T-helper 1 cell treated with Interleukin-12 subunit alpha and Interleukin-12 subunit beta and Interleukin-4 antibody, amounts not matched to agents 30 μg/mL and 1 μg/mL, for 36 hours (primary cell): Measurements from ENCODE around the gene SLN.
"Not testable (repeated sequence)": the region's sequence is repeated elsewhere in the genome, so short reads cannot be mapped to it uniquely, and the experiment has no call there.

Source experiments
- H3K27ac Mint-ChIP-seq: one replicate; pipeline ENCODE4 v1.8.0; 2021; ENCODE audit warnings: mild to moderate bottlenecking, mixed read lengths
- H3K27me3 Mint-ChIP-seq: one replicate; pipeline ENCODE4 v1.8.0; 2021; ENCODE audit warnings: low read depth, mixed read lengths
- H3K36me3 Mint-ChIP-seq: one replicate; pipeline ENCODE4 v1.8.0; 2021; ENCODE audit warnings: low read depth, mixed read lengths
- H3K4me1 Mint-ChIP-seq: one replicate; pipeline ENCODE4 v1.8.0; 2021; ENCODE audit warnings: low read depth, mixed read lengths
- H3K4me3 Mint-ChIP-seq: one replicate; pipeline ENCODE4 v1.8.0; 2021; ENCODE audit warnings: mild to moderate bottlenecking, moderate library complexity, mixed read lengths
- H3K9me3 Mint-ChIP-seq: one replicate; pipeline ENCODE4 v1.8.0; 2021; ENCODE audit warnings: mixed read lengths

Gene SLN

DNA sequence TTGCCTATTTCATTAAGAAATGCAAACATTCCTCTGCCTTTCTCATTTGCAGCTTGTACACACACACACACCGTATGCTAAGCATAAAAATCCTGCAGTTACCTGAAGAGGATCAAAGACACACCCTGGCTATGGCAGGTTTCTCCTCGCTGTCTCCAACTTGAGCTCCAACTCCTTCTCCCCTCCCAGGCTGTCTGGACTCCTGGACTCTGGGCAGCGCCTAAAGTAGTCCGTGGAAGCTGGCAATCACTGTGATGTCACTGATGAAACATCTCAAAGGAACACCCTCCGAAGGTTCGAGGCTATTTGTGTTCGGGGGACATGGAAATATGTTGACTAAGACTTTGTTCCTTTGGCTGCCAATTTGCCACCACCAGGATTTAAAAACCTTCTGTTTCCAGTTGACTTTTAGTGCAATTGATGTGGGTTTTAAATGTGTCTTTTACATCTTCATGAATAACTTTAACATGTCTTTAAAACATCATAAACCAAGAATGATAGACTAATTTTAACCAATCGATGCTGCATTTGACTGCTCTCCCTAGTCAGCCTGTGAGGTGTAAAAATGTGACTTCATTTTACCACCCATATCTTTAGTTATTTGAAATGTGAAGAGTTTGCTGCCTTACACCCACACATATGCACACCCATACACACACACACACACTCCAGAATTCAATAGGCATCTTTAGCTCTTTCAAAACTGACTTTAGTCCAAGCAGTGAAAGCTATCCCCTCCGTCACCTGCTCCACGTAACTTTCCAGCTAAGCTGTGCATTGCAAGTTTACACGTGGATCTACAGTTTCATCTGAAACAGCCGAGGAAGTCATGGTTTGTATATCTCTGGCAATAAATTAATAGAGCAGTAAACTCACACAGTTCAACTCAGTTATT is at the start of gene SLN:
Gene SLN (minus strand): TSS at position 196 of the 895 bp plus-strand sequence.
- Mint-ChIP-seq H3K36me3 (no peaks in the 10 kb centered on the region), H3K9me3 (no peaks in the 10 kb centered on the region), H3K27ac (no peak within 1 kb of the TSS), H3K4me3 (no peak within 1 kb of the TSS), H3K27me3 (peaks cover 36% of the 10 kb centered on the region), H3K4me1 (no peaks in the 10 kb centered on the region)

GRCh38 chr11:107758719-107759355 is 47.0 kb upstream of the SLN start:
- H3K27me3 Mint-ChIP-seq = peaks cover 20% of the 10 kb centered on the region
- not testable (repeated sequence) for H3K27ac Mint-ChIP-seq, H3K4me3 Mint-ChIP-seq, H3K9me3 Mint-ChIP-seq, H3K36me3 Mint-ChIP-seq, H3K4me1 Mint-ChIP-seq

GRCh38 chr11:107757661-107758060 is 45.8 kb upstream of the SLN start:
- Mint-ChIP-seq H3K4me1 (no peaks in the 10 kb centered on the region), H3K9me3 (no peaks in the 10 kb centered on the region), H3K4me3 (no peak overlapping the region), H3K36me3 (no peaks in the 10 kb centered on the region), H3K27me3 (peaks cover 13% of the 10 kb centered on the region), H3K27ac (no peak overlapping the region)

GRCh38 chr11:107756553-107756952 is 44.7 kb upstream of the SLN start:
- no peak overlapping the region for H3K4me3 Mint-ChIP-seq
- H3K27me3 Mint-ChIP-seq = peaks cover 9% of the 10 kb centered on the region
- H3K27ac Mint-ChIP-seq = no peak overlapping the region
- no peaks in the 10 kb centered on the region for H3K36me3 Mint-ChIP-seq
- H3K4me1 Mint-ChIP-seq = no peaks in the 10 kb centered on the region
- no peaks in the 10 kb centered on the region for H3K9me3 Mint-ChIP-seq

GRCh38 chr11:107752949-107753822 is 41.3 kb upstream of the SLN start:
- H3K27me3 Mint-ChIP-seq = peaks cover 11% of the 10 kb centered on the region
- no peak overlapping the region for H3K27ac Mint-ChIP-seq
- no peak overlapping the region for H3K4me3 Mint-ChIP-seq
- H3K9me3 Mint-ChIP-seq = no peaks in the 10 kb centered on the region
- H3K4me1 Mint-ChIP-seq = no peaks in the 10 kb centered on the region
- H3K36me3 Mint-ChIP-seq = no peaks in the 10 kb centered on the region

GRCh38 chr11:107752508-107752907 is 40.7 kb upstream of the SLN start:
- Mint-ChIP-seq H3K27me3 (peaks cover 15% of the 10 kb centered on the region), H3K9me3 (no peaks in the 10 kb centered on the region), H3K36me3 (no peaks in the 10 kb centered on the region), H3K27ac (no peak overlapping the region), H3K4me1 (no peaks in the 10 kb centered on the region), H3K4me3 (no peak overlapping the region)

DNA sequence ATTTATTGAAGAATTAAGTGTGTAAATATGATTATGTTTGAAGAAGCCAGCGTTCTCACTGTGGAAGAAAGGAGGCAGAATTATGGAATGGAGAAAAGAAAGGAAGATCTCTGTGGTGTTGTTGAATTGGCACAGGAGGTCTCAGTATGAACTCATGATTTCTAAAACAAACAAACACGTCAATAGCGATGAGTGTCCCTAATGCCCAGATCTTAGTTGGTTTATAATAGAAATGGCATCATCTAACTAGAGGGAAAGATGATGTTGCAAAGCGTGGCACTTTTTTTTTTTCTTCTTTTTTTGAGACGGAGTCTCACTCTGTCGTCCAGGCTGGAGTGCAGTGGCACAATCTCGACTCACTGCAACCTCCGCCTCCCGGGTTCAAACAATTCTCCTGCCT is 39.2 kb upstream of the SLN start:
- Mint-ChIP-seq H3K4me1 (no peaks in the 10 kb centered on the region), H3K27me3 (peaks cover 7% of the 10 kb centered on the region), H3K4me3 (no peak overlapping the region), H3K27ac (no peak overlapping the region), H3K36me3 (no peaks in the 10 kb centered on the region), H3K9me3 (no peaks in the 10 kb centered on the region)

GRCh38 chr11:107750313-107750712 is 38.5 kb upstream of the SLN start:
- Mint-ChIP-seq H3K4me1 (no peaks in the 10 kb centered on the region), H3K27me3 (peaks cover 8% of the 10 kb centered on the region), H3K27ac (no peak overlapping the region), H3K36me3 (no peaks in the 10 kb centered on the region), H3K4me3 (no peak overlapping the region), H3K9me3 (no peaks in the 10 kb centered on the region)

DNA sequence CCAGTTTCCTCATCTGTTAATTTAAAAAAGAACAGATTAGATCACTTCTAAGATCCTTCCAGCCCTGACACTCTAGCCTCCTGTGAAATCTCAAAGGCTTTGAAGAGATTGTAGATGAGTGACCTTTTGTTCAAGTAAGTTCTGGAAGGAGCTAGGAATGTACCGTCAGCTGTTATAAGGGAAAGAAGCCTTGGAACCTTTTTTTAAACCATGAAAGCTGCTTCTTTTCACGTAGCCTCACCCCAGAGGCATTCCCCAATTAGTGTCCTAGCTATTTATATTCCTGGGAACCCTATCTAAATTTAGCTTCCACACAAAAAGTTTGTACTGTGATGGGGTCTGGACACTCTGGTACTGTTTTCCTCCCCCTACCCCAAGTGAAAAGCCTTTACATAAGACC is 35.8 kb upstream of the SLN start:
- no peaks in the 10 kb centered on the region for H3K4me1 Mint-ChIP-seq
- H3K27ac Mint-ChIP-seq = no peak overlapping the region
- no peaks in the 10 kb centered on the region for H3K9me3 Mint-ChIP-seq
- no peak overlapping the region for H3K4me3 Mint-ChIP-seq
- peaks cover 19% of the 10 kb centered on the region for H3K27me3 Mint-ChIP-seq
- no peaks in the 10 kb centered on the region for H3K36me3 Mint-ChIP-seq

DNA sequence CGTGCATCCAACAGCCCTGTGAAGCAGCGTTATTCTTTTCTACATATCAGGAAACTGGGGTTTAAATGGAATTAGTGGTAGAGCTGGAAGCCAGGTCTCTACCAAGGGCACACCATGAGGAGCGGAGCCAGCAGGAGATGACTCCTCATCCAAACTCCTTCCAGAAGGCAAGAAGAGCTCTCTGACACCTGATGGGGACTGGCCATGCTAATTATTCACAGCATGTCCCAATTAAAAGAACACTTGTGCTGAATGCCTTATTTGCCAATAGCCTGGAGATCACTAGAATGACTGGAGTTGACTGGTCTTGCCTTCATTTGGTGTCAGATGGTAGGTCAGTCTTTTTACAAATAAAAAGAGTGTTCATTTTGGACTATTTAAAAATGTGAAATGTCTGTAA is 32.9 kb upstream of the SLN start:
- H3K36me3 Mint-ChIP-seq = no peaks in the 10 kb centered on the region
- H3K4me3 Mint-ChIP-seq = no peak overlapping the region
- no peak overlapping the region for H3K27ac Mint-ChIP-seq
- H3K27me3 Mint-ChIP-seq = peaks cover 19% of the 10 kb centered on the region
- H3K9me3 Mint-ChIP-seq = no peaks in the 10 kb centered on the region
- no peaks in the 10 kb centered on the region for H3K4me1 Mint-ChIP-seq

DNA sequence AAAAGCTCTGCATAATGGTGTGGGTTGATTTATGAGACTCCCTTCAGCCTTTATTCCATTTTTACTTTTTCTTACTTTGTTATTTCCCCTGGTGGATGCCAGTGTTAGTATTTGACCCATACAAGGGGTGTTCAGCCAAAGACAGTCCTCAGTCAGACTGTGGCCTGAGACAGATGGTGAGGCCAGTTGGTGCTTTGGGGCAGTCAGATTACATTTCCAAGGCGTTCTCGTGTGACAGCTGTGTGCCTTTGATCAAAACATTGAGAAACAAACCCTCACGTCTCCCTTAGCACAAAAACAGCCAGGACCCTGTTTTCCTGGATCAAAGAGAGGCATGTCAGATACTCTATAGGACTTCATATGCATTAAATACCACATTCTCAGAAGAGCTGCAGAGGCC is 31.3 kb upstream of the SLN start:
- H3K4me1 Mint-ChIP-seq = no peaks in the 10 kb centered on the region
- no peaks in the 10 kb centered on the region for H3K36me3 Mint-ChIP-seq
- H3K4me3 Mint-ChIP-seq = no peak overlapping the region
- H3K9me3 Mint-ChIP-seq = no peaks in the 10 kb centered on the region
- H3K27me3 Mint-ChIP-seq = peaks cover 22% of the 10 kb centered on the region
- H3K27ac Mint-ChIP-seq = no peak overlapping the region

DNA sequence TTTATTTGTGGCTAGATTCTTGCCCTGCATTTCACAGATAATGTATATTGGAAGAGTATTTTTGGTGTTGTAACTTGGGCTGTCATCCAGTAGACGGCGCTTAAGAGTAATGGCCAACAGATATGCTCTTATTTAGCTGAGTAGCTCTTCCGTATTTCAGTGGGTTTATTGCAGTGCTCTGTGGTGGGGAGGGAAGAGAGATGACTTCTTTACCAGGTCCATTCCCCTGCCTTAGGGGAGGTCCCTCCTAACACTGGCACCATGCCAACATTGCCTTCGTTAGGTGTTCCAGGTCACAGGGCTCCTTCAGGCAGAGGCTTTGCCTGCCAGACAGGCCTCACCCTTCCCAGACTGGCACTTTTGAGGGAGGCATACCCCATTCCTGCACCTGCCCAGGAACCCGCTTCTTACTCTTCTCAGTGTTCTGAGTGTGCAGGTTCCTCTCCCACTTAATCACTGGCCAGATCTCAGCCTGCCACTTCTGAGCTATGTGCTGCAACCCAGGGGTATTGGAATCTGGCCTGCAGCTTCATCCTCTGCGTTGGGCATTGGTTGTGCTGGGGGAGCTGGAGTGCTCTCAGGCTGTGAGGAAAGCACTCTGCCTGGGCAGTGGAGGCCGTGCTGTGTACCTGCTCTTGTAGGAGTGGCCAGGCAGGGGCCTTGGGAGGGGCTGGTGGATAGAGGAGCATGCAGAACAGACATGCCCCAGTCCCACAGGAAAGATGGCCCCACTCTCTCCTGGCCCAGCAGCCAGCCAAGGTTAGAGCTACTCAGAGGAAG is 29.4 kb upstream of the SLN start:
- H3K36me3 Mint-ChIP-seq = no peaks in the 10 kb centered on the region
- peaks cover 20% of the 10 kb centered on the region for H3K27me3 Mint-ChIP-seq
- no peaks in the 10 kb centered on the region for H3K9me3 Mint-ChIP-seq
- no peak overlapping the region for H3K27ac Mint-ChIP-seq
- no peaks in the 10 kb centered on the region for H3K4me1 Mint-ChIP-seq
- no peak overlapping the region for H3K4me3 Mint-ChIP-seq

- Mint-ChIP-seq H3K27me3 (peaks cover 22% of the 10 kb centered on the region), H3K27ac (no peak overlapping the region), H3K4me3 (no peak overlapping the region), H3K9me3 (no peaks in the 10 kb centered on the region), H3K36me3 (no peaks in the 10 kb centered on the region), H3K4me1 (no peaks in the 10 kb centered on the region)
Observed at GRCh38 chr11:107740271-107740670, 28.4 kb upstream of the SLN start.

GRCh38 chr11:107736546-107736945 is 24.7 kb upstream of the SLN start:
- H3K36me3 Mint-ChIP-seq = no peaks in the 10 kb centered on the region
- peaks cover 17% of the 10 kb centered on the region for H3K27me3 Mint-ChIP-seq
- no peaks in the 10 kb centered on the region for H3K4me1 Mint-ChIP-seq
- no peak overlapping the region for H3K4me3 Mint-ChIP-seq
- no peaks in the 10 kb centered on the region for H3K9me3 Mint-ChIP-seq
- no peak overlapping the region for H3K27ac Mint-ChIP-seq
